ENCODE measurements around the gene MRAP2.
"Not testable (repeated sequence)": the region's sequence is repeated elsewhere in the genome, so short reads cannot be mapped to it uniquely, and the experiment has no call there.

Gene MRAP2

DNA sequence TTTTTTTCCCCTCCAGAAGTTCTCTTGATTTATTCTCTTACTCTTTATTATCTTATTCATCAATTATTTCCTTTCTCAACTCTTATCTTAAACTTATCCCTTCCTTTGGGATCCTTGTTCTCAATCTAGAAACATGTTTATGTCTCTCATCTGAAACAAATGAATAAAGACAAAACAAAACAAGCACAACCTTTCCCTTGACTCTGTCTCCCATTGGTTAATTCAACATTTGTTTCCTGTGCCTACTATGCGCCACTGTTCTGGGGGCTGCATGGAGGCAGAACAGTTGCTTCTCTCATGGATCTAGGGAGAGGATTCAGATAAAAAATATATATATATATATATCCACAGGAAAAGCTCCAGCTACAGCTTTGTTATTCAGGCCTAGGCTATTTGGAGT is 5.2 kb upstream of the MRAP2 start:
- no peak for DNase-seq (ENCODE audit: low read depth, low spot score)

GRCh38 chr6:84032000-84032399 is 1.6 kb upstream of the MRAP2 start:
- not testable (repeated sequence) for DNase-seq (ENCODE audit: low read depth, low spot score)

GRCh38 chr6:84035484-84035883 is 1.9 kb downstream of the MRAP2 start:
- no peak for DNase-seq (ENCODE audit: low read depth, low spot score)

GRCh38 chr6:84037425-84038089 is 4.0 kb downstream of the MRAP2 start:
- DNase-seq (ENCODE audit: low read depth, low spot score) = no peak

DNA sequence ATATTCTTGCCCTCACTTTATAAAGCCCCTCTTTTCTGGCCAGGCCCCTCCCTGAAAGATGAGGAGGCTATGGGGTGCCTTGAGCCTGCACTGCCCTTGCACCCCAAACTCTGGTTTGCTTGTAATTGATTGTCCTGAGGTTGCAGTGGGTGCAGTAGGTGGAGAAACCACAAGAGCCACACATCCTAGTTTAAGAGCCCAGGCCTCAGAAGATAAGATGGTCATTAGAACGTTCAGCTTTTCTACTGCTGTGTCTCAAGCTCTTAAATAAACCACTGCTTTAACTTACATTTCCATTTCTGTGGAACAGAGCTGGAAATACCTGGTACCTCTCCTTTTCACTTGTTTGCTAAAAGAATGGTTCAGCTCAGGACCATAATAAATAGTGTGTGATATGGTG is 9.0 kb downstream of the MRAP2 start:
- no peak for DNase-seq (ENCODE audit: low read depth, low spot score)

DNA sequence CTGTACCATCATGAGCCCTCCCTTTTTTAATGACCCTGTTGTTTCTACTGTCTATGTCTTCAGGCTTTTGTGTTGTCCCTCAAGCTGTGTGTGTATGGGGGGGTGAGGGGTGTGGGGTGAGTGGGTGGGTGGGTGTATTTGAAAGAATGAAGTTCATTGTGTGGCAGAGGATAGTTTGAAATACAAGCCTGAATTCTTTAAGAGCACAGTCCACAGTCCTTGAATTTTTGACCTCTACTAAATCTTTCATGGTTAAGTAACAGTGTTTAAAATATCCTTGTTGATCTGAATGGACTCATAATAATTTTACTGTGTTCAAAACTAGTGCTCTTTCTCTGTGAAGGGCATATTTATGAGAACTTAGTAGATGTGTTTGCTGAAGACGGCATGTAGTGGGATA is 10.0 kb downstream of the MRAP2 start:
- DNase-seq (ENCODE audit: low read depth, low spot score) = no peak

GRCh38 chr6:84046755-84047154 is 13.2 kb downstream of the MRAP2 start:
- no peak for DNase-seq (ENCODE audit: low read depth, low spot score)

GRCh38 chr6:84048588-84048987 is 15.0 kb downstream of the MRAP2 start:
- DNase-seq (ENCODE audit: low read depth, low spot score) = no peak

- no peak for DNase-seq (ENCODE audit: low read depth, low spot score)
Measured at GRCh38 chr6:84050408-84050807, 16.8 kb downstream of the MRAP2 start.

DNA sequence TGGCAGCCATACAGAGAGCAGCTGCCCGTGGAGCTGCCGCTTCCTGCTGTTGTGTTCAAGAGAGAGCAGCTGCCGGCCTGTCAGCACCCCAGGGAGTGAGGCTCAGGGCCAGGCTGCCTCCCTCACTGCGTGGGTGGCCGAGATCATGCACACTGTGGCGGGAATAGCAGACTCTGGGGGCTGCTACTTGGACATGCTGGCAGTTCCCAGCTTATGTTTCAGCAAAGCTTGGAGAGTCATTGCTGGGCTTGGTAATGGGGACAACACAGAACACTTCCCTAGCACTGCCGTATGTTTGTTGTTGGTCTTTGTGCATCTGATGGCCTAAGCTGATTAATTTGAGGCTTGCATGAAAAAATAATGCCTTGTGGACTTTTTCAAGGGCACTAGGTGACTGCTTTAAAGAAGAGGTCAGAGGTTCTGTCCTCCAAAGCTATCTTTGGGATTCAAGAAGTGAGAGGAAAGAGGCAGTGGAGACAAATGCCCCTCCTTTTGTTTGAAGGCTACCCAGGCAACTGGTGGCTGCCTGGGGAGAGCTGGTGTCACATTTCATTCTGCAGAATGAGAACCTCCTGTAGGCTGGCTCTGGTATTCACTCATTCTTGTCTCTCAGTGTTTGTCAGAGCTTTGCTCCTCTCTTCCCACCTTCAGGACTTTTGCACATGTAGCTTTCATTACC is 18.8 kb downstream of the MRAP2 start:
- peak; percentile 64 for DNase-seq (ENCODE audit: low read depth, low spot score)

DNA sequence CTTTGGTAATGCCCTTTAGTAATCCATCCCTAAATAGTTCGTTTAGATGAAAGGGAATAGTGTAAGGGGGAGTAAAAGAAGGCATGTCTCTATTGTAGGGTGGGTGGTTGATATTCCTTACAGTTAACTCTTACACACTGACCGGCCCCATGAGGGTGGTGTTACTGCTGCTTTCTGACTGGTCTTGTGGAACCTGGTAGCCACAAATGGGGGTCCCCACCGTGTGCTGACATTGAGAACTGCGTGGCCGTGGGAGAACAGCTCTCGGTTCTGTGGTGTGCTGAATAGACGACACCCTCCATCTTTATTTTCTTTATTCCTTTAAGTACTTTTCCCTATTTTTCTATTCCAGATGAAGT is 19.3 kb downstream of the MRAP2 start:
- no peak for DNase-seq (ENCODE audit: low read depth, low spot score)

- no peak for DNase-seq (ENCODE audit: low read depth, low spot score)
Measured at GRCh38 chr6:84055647-84056046, 22.1 kb downstream of the MRAP2 start.

GRCh38 chr6:84057908-84058307 is 24.3 kb downstream of the MRAP2 start:
- DNase-seq (ENCODE audit: low read depth, low spot score) = no peak

- DNase-seq (ENCODE audit: low read depth, low spot score) = no peak
Measured at GRCh38 chr6:84059082-84059481, 25.5 kb downstream of the MRAP2 start.

DNA sequence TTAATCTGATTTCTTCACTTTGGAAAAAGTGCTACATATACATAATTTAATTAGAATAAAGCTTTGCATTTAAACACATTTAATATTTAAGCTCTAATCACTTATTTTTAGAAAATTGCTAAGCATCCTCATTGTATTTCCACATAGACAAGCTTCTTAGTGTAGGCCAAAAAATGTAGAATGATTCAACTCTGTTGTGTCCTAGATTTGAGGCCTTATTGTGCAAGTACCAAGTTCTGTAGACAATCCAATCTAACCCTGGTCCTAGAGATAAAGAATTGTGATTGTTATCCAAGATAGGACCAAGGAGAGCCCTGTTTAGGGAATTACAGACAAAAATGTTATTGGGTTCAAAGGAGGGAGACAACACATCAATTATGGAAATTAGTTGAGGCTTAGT is 27.6 kb downstream of the MRAP2 start:
- DNase-seq (ENCODE audit: low read depth, low spot score) = no peak

GRCh38 chr6:84061613-84062398 is 28.2 kb downstream of the MRAP2 start:
- no peak for DNase-seq (ENCODE audit: low read depth, low spot score)

DNA sequence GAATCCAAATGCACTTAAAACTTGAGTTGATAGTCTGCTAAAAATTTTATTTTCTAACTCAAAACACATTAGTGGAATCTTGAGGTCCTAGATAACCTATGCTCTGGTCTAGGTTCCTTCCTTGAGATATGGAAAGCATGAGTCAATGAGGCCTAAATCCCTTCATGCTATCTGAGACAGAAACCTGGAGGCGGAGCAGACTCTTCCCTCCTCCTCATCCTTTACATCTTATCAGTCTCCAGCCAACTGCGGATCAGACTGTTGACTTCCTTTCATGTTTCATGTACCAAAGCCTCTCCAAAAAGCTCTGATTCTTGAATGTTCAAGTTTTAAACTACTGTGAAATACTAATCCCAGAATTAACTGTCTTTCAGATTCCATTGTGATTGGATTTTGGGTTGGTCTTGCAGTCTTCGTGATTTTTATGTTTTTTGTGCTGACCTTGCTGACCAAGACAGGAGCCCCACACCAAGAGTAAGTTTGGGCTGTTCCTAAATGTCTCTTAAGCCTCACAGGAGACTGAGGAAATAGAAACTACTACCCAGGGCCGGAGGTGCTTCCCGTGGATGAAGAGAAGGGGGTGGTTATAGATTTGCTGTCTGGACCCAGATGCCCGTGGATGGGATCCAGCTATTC is 29.1 kb downstream of the MRAP2 start:
- DNase-seq (ENCODE audit: low read depth, low spot score) = no peak

- no peak for DNase-seq (ENCODE audit: low read depth, low spot score)
Measured at GRCh38 chr6:84065693-84066290, 32.2 kb downstream of the MRAP2 start.

DNA sequence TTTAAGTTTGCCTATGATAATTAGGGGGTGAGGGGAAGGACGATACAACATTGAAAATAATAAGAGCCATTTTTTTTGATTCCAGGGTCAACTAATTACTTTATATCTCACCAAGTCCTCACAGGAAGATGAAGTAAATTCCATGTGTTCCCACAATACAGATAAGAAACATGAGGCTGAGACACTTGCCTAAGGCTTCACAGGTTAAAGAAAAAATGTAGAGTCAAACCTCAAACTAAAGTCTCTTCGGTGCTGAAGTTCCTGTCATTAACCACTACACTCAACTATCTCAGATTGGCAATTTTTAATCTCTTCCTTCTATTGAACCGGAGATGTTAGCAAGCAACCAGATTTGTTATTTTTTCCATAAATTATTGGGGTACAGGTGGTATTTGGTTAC is 33.0 kb downstream of the MRAP2 start:
- DNase-seq (ENCODE audit: low read depth, low spot score) = no peak

DNA sequence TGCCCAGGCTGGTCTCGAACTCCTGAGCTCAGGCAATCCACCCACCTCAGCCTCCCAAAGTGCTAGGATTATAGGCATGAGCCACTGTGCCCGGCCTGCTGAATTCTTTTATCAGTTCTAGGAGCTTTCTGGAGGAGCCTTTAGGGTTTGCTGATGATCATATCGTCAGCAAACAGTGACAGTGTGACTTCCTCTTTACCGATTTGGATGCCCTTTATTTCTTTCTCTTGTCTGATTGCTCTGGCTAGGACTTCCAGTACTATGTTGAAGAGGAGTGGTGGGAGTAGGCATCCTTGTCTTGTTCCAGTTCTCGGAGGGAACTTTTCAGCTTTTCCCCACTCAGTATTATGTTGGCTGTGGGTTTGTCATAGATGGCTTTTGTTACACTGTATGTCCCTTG is 35.3 kb downstream of the MRAP2 start:
- DNase-seq (ENCODE audit: low read depth, low spot score) = not testable (repeated sequence)

DNA sequence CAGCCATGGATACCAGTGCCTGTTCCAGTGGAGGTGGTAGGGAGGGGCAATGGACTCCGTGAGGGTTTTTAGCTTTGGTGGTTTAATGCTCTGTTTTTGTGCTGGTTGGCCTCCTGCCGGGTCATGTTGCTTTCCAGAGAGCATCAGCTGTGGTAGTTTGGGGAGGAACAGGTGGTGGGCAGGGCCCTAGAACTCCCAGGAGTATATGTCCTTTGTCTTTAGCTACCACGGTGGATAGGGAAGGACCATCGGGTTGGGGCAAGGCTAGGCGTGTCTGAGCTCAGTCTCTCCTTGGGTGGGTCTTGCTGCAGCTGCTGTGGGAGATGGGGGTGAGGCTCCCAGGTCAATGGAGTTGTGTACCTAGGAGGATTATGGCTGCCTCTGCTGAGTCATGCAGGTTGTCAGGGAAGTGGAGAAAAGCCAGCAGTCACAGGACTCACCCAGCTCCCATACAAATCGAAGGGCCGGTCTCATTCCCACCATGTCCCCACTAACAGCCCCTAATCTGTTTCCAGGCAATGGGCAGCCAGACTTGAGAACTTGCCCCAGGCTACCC is 38.9 kb downstream of the MRAP2 start:
- no peak for DNase-seq (ENCODE audit: low read depth, low spot score)
